NCI-H2081 (cell line): ENCODE results near the gene FAP.

Source experiments
- DNase-seq, 2 experiments: peaks; one replicate each; lab custom pipeline; 2025; lab: John Stamatoyannopoulos, UW

FAP gene

DNA sequence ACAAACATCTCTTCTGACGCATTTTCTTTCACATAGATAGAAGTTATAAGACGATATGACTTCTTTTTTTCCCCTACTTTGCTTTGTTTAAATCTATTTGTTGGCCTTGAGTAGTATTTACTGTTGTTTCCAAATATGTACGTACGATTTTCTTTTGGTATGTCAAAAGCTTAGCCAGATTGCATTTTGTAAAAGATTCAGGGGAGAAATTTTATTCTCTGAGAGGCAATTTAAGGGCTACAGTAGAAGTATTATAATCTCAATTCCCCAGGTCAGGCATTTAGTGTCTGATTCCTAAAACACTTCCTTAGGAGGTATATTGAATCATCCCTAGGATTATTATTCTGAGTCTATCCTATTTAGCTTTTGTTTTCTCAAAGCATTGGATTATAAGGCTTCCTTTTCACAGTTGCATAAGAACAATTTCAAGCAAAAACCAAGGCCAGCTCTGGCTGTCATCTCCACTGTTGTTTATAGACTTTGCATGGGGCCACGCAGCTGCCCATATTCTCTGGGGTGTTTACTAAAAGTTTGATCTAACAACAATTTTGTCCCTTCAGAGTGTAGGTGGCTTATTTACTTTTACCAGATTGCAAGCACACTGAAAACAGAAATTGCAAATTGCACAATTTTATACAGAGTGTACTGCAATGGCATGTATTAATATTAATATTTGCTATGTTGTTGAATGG lies 57.6 kb downstream of the FAP start:
- DNase-seq, result no peak

- no peak for DNase-seq
These were observed 58.3 kb downstream of the FAP start for GRCh38 chr2:162184821-162185450.

GRCh38 chr2:162184359-162184758 lies 58.9 kb downstream of the FAP start:
- no peak for DNase-seq

DNA sequence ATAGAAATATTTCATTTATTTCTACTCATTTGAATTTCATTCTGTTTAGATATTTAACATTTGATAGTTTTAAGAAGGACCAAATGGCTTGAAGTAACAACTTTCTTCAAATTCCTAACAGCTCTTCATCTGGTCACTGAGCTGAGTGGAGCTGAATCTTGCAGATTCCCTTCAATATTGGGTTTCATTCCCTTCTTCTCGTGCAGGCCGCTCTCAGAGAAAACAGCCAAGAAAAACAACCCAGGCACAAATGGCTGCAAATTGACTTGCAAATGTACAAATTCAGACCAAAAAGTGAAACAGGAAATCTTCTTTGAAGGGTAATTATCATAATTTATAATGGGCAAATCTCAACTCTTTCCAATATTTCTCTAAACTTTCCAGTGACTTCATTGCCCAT lies 60.9 kb downstream of the FAP start:
- no peak for DNase-seq

GRCh38 chr2:162177301-162177700 lies 65.9 kb downstream of the FAP start:
- DNase-seq, result no peak

DNA sequence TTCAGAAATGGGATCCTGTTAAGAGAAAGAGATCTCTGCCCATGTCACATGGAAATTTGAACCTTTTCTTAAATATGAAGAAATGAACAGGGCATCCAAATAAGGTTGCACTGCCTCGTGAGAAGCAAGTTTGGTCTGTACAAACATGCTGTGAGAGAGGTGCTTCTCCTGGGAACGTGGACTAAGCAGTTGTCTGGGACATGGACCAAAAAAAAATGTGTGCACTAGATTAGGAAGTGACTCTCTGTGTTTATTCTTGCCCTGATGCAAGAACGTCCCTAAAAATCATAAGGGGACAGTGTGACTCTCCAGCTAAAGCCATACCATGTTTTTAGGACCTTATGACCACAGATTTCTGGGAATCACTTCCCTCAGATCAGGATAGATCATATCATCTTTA lies 67.5 kb downstream of the FAP start:
- no peak for DNase-seq

DNA sequence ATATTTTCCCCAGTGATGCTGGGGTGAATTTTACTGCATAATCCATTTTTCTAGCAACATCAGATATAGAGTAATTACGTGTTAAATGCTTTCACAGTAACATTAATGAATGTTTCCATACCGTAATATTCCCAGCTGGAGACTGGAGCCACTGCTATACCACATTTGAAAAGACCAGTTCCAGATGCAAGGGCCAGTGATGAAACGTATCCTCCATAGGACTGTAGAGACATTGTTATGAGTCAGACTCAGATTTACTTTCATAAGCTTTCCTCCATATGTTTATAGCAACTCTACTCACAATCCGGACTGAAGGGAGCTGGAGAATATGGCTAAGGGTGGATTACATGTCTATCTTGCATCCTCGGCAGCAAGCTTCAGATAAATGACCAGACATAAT lies 68.5 kb downstream of the FAP start:
- DNase-seq, result no peak

GRCh38 chr2:162172802-162173370 lies 70.4 kb downstream of the FAP start:
- peak in 1 of 2 experiments; percentile 4 for DNase-seq

DNA sequence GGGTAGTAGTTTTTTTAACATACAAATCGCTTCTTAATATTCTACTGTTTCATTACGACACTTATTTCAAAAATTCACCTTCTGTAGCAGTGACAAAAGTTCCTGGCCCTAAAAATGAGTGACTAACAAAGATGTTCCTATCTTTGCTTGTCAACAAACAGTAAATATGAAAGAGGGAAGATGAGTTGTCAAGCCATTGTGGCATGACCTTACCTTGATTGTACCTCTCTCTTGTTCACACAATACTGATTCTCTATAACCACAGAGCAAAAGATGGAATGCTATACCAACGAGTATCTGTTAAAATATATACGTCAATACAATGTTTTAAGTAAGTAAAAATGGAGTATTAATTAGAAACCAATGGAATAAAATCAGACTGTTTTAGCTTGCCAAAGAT lies 76.5 kb downstream of the FAP start:
- DNase-seq, result no peak

GRCh38 chr2:162166174-162166573 lies 77.1 kb downstream of the FAP start:
- no peak for DNase-seq

DNA sequence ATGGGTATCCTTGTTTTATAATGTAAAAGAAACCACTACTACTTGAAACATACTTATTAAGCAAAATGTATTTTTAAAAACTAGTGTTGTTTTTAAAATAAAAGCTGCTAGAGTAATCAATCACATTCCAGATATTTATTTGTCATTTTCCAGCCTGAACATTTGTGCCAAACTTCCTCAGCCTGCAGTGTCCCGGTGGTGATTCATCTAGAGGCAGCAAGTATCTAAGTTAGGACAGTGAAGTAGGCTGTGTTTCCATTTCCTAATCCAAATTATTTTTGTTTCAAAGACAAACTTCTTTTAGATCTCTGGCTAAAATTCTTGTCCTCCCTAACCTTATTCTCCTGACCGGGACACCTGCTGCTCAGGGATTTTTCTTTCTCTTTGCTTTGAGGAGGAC lies 78.4 kb downstream of the FAP start:
- no peak for DNase-seq

DNA sequence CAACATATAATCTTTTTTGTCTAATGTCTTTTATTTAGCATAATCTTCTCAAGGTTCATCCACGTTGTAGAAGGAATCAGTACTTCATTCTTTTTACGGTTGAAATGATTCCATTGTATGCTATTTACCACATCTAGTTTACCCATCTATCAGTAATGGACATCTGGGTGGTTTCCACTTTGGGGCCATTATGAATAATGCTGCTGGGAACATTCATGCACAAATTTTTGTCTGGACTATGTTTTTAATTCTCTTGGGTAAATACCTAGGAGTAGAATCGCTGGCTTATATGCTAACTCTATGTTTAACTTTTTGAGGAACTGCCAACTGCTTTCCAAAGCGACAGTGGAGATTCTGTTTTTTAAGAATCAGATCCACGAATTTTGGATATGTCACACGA lies 83.8 kb downstream of the FAP start:
- DNase-seq, result no peak

GRCh38 chr2:162156149-162156548 lies 87.1 kb downstream of the FAP start:
- DNase-seq, result no peak

- no peak for DNase-seq
These were observed 88.2 kb downstream of the FAP start for GRCh38 chr2:162155093-162155492.

GRCh38 chr2:162153608-162154224 lies 89.5 kb downstream of the FAP start:
- DNase-seq, result peak; percentile 54 to 66

DNA sequence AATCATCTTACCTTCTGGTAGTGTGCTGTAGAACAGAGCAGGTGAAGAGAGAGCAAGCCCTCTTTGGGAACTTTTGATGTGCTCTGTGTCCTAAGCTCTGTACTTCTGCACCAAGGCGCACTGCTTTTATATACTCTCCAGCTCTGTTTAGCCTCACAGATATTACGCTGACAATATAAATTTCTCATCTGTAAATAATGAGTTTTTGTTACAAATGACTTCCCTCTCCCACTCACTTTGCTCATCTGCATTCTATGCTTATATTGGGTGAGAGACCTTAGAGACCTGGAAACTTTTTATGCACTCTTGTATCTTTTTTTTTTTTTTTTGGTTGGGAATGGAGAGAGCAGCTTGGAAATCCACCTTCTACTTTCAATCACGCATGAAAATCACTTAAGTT lies 91.1 kb downstream of the FAP start, which contains the start of gene GCG:
TSS of gene GCG (minus strand) at position 101 of the 400 bp plus-strand sequence. CDS start 3,069 bp downstream, outside the sequence.
- no peak for DNase-seq

- no peak for DNase-seq
These were observed 93.3 kb downstream of the FAP start for GRCh38 chr2:162149940-162150339.

DNA sequence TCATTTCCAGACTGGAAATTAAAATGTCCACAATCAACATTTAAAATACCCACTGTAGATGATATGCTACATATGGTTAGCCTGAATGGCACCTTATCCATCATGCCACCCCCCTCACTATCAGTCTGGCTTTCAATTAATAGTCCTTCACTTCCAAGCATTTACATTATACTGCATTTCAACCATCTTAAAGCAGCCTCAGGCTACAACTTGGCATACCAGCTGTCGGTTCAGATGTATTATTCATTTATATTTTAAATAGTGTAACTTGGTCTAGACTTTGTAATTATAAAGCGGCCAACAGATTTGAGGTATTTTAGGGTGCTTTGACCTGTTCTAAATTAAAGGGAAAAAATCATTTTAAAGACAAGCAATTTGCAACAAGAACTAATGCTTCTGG lies 93.8 kb downstream of the FAP start:
- no peak for DNase-seq

- DNase-seq, result no peak
These were observed 94.3 kb downstream of the FAP start for GRCh38 chr2:162148956-162149355.

DNA sequence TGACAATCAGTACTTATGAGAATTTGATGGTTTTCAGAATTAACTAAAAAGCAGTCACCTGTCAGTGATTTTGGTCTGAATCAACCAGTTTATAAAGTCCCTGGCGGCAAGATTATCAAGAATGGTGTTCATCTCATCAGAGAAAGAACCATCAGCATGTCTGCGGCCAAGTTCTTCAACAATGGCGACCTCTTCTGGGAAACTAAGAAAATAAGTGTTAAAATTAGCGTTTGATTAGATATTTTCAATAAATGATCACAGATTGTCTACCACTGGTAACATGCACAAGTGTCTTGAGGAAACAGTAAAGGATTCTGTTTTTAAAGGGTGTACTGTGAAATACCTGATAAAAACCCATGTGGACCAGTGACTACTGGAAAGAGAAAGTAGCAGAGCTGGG lies 99.3 kb downstream of the FAP start:
- DNase-seq, result no peak

DNA sequence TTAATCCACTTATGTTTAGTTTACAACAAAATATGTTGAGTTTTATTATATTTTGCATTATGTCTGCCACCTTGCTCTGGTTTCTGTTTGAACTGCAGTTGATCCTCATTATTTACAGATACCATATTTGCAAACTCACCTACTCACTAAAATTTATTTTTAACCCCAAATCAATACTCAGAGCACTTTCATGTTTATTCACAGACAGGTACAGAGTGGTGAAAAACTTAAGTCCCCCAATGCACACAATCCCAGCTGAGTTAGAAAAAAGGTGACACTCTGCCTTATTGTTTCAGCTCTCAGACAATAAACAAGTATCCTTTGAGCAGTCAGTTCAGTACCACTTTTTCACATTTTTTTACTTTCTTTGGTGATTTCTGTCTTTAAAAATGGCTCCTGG lies 104.9 kb downstream of the FAP start:
- DNase-seq, result no peak

- no peak for DNase-seq
These were observed 115.8 kb downstream of the FAP start for GRCh38 chr2:162127422-162127821.

DNA sequence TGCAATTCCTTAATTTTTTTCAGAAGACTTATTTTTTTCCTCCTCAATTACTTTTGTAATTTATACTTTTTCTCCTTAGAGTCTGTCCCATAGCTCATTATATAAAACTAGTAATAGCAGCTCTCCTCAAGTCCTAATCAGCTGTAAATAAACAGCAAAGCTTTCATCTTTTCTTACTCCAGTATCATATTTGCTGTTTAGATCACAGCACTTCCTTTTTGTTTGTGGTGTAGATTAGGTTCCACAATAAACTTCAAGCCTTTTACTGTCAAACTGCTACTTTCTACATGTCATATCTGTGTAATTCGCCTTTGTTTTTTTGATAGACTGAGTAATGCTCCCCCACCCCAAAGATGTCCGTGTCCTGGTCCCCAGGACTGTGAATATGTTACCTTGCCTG lies 116.7 kb downstream of the FAP start:
- DNase-seq, result no peak
